ENCODE results near the gene PDS5A.
"Not testable (repeated sequence)": the region's sequence is repeated elsewhere in the genome, so short reads cannot be mapped to it uniquely, and the experiment has no call there.

The PDS5A gene

DNA sequence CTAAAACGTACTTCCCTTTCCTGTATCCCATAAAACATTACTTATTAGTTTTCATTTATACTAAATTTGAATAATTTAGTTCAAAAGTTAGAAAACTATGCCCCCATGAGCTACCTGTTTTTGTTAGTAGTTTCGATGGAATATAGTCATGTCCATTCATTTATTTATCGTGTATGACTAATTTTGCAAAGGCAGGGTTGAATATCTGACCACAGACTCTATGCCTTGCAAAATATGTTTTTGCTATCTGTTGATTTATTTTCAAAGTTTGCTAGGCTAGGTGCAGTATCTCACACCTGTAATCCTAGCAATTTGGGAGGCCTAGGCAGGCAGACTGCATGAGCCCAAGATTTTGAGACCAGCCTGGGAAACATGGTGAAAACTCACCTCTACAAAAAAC lies 78.4 kb downstream of the PDS5A start:
- DNase-seq (ENCODE audit: low spot score): no peak

DNA sequence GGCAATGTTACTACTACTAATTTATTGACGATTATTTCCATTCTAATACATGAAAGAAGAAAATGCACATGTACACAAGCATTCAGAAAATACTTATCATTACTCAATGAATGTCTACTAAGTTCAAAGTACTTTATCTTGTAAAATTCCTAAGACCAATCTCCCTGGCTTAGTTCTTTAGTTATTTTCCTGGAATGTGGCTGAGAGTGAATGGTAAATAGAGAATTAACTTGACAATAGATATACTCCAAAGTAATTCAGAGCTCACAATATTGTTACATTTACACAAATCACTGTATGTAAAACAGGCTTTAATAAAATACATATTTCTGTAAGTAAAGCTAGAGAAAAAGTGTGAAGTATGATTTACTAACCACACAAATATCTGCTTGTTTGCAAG lies 79.7 kb downstream of the PDS5A start:
- DNase-seq (ENCODE audit: low spot score): no peak

GRCh38 chr4:39893693-39894072 lies 84.0 kb downstream of the PDS5A start:
- no peak for DNase-seq (ENCODE audit: low spot score)

GRCh38 chr4:39892988-39893692 lies 84.6 kb downstream of the PDS5A start:
- DNase-seq (ENCODE audit: low spot score): no peak

DNA sequence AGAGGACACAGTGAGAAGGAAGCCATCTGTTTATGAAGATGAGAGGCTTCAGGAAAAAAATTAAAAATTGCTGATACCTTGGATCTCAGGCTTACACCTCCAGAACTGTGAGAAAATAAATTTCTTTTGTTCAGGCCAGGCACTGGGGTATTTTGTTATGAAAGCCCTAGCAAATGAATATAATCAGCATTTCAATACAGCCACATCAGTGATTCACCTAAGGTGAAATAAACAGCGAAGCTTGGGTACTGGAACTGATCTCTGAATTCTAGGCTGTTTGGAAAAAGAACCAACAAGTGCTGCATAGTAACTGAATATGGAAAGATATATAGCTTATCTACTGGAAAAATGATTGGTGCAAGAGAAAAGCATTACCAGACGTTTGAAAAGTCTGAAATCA lies 88.5 kb downstream of the PDS5A start:
- DNase-seq (ENCODE audit: low spot score): no peak

DNA sequence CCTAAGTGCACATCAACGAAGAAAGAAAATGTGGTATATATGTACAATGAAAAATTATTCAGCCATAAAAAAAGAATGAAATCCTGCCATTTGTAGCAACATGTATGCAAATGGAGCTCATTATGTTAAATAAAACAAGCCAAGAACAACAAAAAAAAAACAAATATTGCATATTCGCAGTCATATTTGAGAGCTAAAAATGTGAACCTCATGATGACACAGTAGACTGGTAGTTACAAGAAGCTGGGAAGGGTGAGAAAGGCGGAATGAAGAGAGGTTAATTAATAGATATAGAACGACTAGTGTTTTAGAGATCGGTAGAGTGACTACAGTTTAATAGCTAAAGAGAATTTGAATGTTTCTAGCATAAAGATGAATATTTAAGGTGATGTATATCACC lies 89.2 kb downstream of the PDS5A start:
- DNase-seq (ENCODE audit: low spot score): no peak

- DNase-seq (ENCODE audit: low spot score): no peak
These were observed 94.1 kb downstream of the PDS5A start for GRCh38 chr4:39883646-39884045.

DNA sequence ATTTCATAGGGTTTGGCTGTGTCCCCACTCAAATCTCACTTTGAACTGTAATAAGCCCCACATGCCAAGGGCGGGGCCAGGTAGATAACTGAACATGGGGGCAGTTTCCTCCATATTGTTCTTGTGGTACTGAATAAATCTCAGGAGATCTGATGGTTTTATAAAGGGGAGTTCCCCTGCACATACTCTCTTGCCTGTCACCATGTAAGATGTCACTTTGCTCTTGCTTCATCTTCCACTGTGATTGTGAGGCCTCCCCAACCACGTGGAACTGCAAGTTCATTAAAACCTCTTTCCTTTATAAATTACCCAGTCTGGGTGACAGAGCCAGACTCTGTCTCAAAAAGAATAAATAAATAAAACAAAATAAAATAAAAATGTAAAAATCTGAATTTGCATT lies 95.9 kb downstream of the PDS5A start:
- no peak for DNase-seq (ENCODE audit: low spot score)

DNA sequence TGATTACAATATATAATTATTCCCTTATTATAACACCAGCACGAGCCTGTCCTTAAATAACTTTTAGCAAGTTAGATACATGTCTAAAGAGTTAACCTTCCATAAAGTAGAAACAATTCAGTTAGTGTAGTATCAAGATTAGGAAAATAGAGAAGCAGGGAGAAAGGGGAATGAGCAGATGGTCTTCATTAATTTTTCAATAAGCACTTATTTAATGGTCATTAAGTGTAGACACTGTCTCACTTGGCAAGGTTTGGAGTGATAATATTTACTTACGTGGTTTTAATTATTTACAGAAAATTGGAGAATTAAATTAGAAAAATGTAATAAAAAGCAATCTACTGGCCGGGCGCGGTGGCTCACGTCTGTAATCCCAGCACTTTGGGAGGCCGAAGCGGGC lies 99.7 kb downstream of the PDS5A start:
- DNase-seq (ENCODE audit: low spot score): no peak

DNA sequence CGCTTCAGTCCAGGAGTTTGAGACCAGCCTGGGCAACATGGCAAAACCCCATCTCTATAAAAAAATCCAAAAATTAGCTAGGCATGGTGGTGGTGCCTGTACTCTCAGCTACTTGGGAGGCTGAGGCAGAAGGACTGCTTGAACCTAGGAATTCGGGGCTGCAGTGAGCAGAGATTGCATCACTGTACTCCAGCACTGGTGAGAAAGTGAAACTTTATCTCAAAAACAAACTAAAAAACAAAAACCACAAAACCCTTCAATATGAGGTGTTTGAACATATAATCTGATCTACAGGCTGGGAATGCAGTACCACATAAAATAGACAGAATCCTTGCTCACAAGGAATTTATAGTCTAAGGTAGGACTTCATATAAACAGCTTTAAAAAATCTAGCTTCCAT lies 103.9 kb downstream of the PDS5A start:
- no peak for DNase-seq (ENCODE audit: low spot score)

DNA sequence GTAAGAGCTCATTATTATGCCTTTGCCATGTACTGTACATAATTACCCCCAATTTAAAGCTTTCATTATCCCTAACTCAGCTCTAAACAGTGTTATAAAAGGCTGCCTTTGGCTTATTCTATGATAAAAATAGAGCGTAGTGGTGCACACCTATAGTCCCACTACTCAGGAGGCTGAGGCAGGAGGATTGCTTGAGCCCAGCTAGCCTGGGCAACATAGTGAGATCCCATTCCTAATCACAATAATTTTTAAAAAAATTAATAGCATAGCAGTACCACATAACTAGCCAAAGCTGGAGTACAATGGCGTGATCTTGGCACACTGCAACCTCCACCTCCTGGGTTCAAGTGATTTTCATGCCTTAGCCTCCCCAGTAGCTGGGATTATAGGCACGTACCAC lies 112.4 kb downstream of the PDS5A start:
- no peak for DNase-seq (ENCODE audit: low spot score)

DNA sequence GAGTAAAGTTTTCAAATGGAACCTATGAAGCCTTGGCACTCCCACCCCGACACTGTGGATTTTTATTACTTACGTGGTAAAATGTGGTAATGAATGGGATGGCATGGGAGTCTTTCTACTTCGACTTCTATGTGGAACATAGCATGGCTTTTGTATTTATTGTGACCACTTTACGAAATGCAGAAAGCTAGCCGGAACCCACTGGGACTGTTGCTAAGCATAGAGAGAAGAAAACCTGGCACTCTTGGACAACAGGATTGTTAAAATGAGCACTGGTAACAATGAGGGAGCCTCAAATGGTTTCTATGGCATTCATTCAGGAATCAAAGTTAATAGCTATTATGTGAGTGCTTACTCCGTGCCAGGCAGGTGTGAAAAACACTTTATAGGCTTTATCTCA lies 113.3 kb downstream of the PDS5A start:
- no peak for DNase-seq (ENCODE audit: low spot score)

DNA sequence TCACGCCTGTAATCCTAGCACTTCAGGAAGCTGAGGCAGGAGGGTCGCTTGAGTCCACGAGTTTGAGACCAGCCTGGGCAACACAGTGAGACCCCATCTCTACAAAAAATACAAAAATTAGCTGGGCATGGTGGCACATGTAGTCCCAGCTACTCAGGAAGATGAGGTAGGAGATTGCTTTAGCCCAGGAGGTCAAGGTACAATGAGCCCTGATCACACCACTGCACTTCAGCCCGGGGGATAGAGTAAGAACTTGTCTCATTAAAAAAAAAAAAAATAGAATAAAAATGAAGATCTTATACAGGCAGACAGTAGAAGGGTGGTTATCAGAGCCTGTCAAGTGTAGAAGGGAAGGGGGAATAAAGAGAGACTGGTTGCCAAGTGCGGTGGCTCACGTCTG lies 116.9 kb downstream of the PDS5A start:
- DNase-seq (ENCODE audit: low spot score): no peak

- peak; percentile 5 for DNase-seq (ENCODE audit: low spot score)
These were observed 121.7 kb downstream of the PDS5A start for GRCh38 chr4:39855909-39856512.

- DNase-seq (ENCODE audit: low spot score): no peak
These were observed 125.1 kb downstream of the PDS5A start for GRCh38 chr4:39852636-39853035.

DNA sequence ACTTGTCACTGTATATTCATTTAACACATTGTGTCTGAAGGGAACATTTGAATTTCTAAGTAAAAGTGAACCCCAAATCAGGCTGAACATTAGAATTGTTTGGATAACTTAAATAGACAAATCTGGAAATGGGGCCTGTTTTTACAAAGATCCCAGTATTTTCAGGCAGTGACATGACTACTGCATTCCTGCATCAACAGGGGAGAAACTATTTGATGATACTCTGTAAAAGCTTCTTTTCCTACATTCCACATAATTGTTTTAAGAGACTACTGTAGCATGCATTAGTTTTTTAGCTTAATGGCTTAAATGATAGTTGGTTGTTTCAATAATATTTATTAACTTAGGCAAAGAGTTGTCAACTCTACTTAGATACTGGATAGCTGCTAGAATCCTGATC lies 127.0 kb downstream of the PDS5A start:
- DNase-seq (ENCODE audit: low spot score): no peak

GRCh38 chr4:39846705-39847104 lies 131.0 kb downstream of the PDS5A start:
- DNase-seq (ENCODE audit: low spot score): no peak

- no peak for DNase-seq (ENCODE audit: low spot score)
These were observed 131.6 kb downstream of the PDS5A start for GRCh38 chr4:39846120-39846519.

DNA sequence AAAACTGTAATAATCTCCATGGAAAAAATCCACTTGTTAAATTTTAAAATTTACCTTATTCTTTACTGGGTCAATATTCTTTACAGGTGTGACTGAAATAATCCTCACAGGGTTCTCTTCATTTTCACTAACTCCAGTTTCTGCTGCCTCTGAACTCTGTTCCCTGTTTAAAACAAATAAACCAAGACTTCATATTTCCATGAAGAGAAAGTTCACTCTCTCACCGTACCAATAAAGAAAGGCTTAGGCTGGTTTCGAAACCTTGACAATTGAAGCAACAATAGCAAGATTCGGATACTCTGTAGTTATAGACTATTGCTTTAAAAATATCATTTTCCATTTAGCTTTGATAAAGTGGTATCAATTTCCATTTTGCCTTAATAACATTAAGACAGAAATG lies 135.8 kb downstream of the PDS5A start:
- no peak for DNase-seq (ENCODE audit: low spot score)

DNA sequence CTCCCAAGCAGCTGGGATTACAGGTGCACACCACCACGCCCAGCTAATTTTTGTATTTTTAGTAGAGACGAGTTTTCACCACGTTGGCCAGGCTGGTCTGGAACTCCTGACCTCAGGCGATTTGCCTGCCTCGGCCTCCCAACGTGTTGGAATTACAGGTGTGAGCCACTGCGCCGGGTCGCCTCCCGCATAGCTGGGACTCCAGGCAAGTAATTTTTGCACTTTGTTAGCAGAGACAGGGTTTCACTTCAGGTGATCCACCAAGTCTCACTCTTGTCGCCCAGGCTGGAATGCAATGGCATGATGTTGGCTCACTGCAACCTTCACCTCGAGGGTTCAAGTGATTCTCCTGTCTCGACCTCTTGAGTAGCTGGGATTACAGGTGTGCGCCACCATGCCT lies 137.2 kb downstream of the PDS5A start:
- not testable (repeated sequence) for DNase-seq (ENCODE audit: low spot score)

DNA sequence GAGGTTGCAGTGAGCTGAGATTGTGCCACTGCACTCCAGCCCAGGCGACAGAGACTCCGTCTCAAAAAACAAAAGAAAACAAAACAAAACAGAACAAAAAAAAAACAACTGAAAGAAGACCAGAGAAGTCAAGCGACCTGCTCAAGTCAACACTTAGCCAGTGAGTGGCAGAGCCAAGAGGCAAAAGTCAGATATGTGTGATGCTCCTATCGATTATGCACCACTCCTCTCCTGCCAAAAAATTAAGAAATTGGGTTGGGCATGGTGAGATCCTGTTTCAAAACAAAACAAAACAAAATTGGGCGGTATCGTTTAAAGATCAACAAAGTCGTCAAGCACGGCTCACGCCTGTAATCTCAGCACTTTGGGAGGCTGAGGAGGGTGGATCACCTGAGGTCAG lies 137.7 kb downstream of the PDS5A start:
- no peak for DNase-seq (ENCODE audit: low spot score)

- not testable (repeated sequence) for DNase-seq (ENCODE audit: low spot score)
These were observed 139.3 kb downstream of the PDS5A start for GRCh38 chr4:39838431-39838830.

DNA sequence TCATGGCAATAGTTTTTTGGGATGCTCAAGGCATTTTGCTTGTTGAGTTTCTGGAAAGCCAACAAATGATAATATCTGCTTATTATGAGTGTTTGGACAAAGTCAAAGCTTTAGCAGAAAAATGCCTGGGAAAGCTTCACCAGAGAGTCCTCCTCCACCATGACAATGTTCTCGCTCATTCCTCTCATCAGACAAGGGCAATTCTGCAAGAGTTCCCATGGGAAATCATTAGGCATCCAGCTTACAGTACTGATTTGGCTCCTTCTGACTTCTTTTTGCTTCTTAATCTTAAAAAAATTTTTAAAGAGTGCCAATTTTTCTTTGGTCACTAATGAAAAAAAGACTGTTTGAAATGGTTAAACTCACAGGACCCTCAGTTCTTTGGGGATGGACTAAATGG lies 143.4 kb downstream of the PDS5A start:
- DNase-seq (ENCODE audit: low spot score): no peak

DNA sequence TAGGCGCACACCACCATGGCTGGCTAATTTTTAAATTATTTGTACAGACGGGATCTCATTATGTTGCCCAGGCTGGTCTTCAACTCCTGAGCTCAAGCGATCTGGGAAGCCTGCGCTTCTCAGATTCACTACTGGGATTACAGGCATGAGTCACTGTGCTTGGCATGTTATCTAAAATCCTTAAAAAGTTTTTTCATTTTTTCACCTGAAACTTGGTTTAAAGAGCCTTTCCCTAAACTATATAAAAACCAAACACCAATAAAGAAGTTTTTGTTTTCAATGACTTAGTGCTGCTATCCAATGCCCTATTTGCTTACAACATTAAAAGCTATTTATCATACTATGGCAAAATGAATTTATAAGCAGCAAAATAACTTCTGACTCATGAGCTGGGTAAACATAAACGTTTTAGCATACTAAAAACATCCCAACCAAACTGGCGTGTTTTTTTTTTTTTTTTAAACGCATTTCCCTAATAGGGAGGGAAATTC lies 151.9 kb downstream of the PDS5A start:
- DNase-seq (ENCODE audit: low spot score): no peak
